ES-I3 (cell line): ENCODE results near the gene RGS7.

Experiments
- H3K36me3 ChIP-seq: 2 replicates; pipeline ENCODE4 v1.6.1; 2013; ENCODE audit warnings: mild to moderate bottlenecking, low read length, control low read depth, moderate library complexity; ENCODE audit not compliant: insufficient read depth
- H3K4me1 ChIP-seq: 2 replicates; pipeline ENCODE4 v1.6.1; 2013; ENCODE audit warnings: mild to moderate bottlenecking, control low read depth, low read length; ENCODE audit not compliant: insufficient read depth
- H3K9ac ChIP-seq: 2 replicates; pipeline ENCODE4 v1.6.1; 2013; ENCODE audit warnings: low read depth, mild to moderate bottlenecking, low read length, moderate library complexity
- H3K9me3 ChIP-seq: 2 replicates; pipeline ENCODE4 v1.6.1; 2013; ENCODE audit warnings: mild to moderate bottlenecking, low read length, moderate library complexity; ENCODE audit not compliant: control insufficient read depth, insufficient read depth

The RGS7 gene

GRCh38 chr1:241356519-241357365 is at the start of gene RGS7:
RGS7 (minus strand) TSS chr1:241357205.
- H3K9ac ChIP-seq, result peak within 1 kb of the TSS; percentile 72

GRCh38 chr1:241406421-241406820 is 49.4 kb upstream of the RGS7 start:
- Histone ChIP-seq H3K4me1 (no peaks in the 10 kb centered on the region), H3K9ac (no peak overlapping the region), H3K36me3 (no peaks in the 10 kb centered on the region), H3K9me3 (no peaks in the 10 kb centered on the region)

More at GRCh38 chr1:241356519-241357365, at the start of gene RGS7:
- H3K4me1 ChIP-seq, result no peaks in the 10 kb centered on the region; the same call in 1 of the 2 replicates
- H3K36me3 ChIP-seq, result no peaks in the 10 kb centered on the region
- H3K9me3 ChIP-seq, result no peaks in the 10 kb centered on the region

GRCh38 chr1:241401156-241401555 is 44.2 kb upstream of the RGS7 start:
- Histone ChIP-seq H3K9ac (no peak overlapping the region), H3K4me1 (peaks cover 12% of the 10 kb centered on the region), H3K9me3 (no peaks in the 10 kb centered on the region), H3K36me3 (no peaks in the 10 kb centered on the region)

GRCh38 chr1:241396747-241397681 is 40.0 kb upstream of the RGS7 start:
- Histone ChIP-seq H3K9ac (no peak overlapping the region), H3K4me1 (peaks cover 12% of the 10 kb centered on the region), H3K9me3 (no peaks in the 10 kb centered on the region), H3K36me3 (no peaks in the 10 kb centered on the region)

- peaks cover 9% of the 10 kb centered on the region for H3K4me1 ChIP-seq
- no peaks in the 10 kb centered on the region for H3K36me3 ChIP-seq
- H3K9ac ChIP-seq, result no peak overlapping the region
- H3K9me3 ChIP-seq, result no peaks in the 10 kb centered on the region
Observed at GRCh38 chr1:241391926-241392710, 35.1 kb upstream of the RGS7 start.

GRCh38 chr1:241390526-241390925 is 33.5 kb upstream of the RGS7 start:
- no peaks in the 10 kb centered on the region for H3K9me3 ChIP-seq
- H3K4me1 ChIP-seq, result no peaks in the 10 kb centered on the region
- H3K9ac ChIP-seq, result no peak overlapping the region
- H3K36me3 ChIP-seq, result no peaks in the 10 kb centered on the region

GRCh38 chr1:241389400-241389799 is 32.4 kb upstream of the RGS7 start:
- Histone ChIP-seq H3K4me1 (no peaks in the 10 kb centered on the region), H3K36me3 (no peaks in the 10 kb centered on the region), H3K9me3 (no peaks in the 10 kb centered on the region), H3K9ac (no peak overlapping the region)

- no peak overlapping the region for H3K9ac ChIP-seq
- H3K4me1 ChIP-seq, result no peaks in the 10 kb centered on the region
- no peaks in the 10 kb centered on the region for H3K36me3 ChIP-seq
- no peaks in the 10 kb centered on the region for H3K9me3 ChIP-seq
Observed at GRCh38 chr1:241387216-241387615, 30.2 kb upstream of the RGS7 start.

- H3K9ac ChIP-seq, result no peak overlapping the region
- H3K36me3 ChIP-seq, result no peaks in the 10 kb centered on the region
- no peaks in the 10 kb centered on the region for H3K4me1 ChIP-seq
- H3K9me3 ChIP-seq, result no peaks in the 10 kb centered on the region
Observed at GRCh38 chr1:241376701-241377100, 19.7 kb upstream of the RGS7 start.

- Histone ChIP-seq H3K36me3 (no peaks in the 10 kb centered on the region), H3K4me1 (no peaks in the 10 kb centered on the region), H3K9ac (no peak overlapping the region), H3K9me3 (no peaks in the 10 kb centered on the region)
Observed at GRCh38 chr1:241375886-241376285, 18.9 kb upstream of the RGS7 start.

GRCh38 chr1:241366196-241366595 is 9.2 kb upstream of the RGS7 start:
- H3K4me1 ChIP-seq, result no peaks in the 10 kb centered on the region
- H3K36me3 ChIP-seq, result no peaks in the 10 kb centered on the region
- H3K9ac ChIP-seq, result no peak overlapping the region

GRCh38 chr1:241362350-241362749 is 5.3 kb upstream of the RGS7 start:
- H3K9ac ChIP-seq, result no peak overlapping the region
- H3K4me1 ChIP-seq, result no peaks in the 10 kb centered on the region; the same call in 1 of the 2 replicates
- H3K36me3 ChIP-seq, result no peaks in the 10 kb centered on the region
- no peaks in the 10 kb centered on the region for H3K9me3 ChIP-seq

More at GRCh38 chr1:241366196-241366595, 9.2 kb upstream of the RGS7 start:
- no peaks in the 10 kb centered on the region for H3K9me3 ChIP-seq

- H3K4me1 ChIP-seq, result no peaks in the 10 kb centered on the region; the same call in 1 of the 2 replicates
- no peaks in the 10 kb centered on the region for H3K9me3 ChIP-seq
- peak overlapping the region; percentile 72; the same call in 1 of the 2 replicates for H3K9ac ChIP-seq
- H3K36me3 ChIP-seq, result no peaks in the 10 kb centered on the region
Observed at GRCh38 chr1:241357366-241358340, 648 bp upstream of the RGS7 start.
